ENCODE results near the gene GFOD1. TPM values are rescaled to one million over a fixed set of nuclear protein-coding genes. Genes with fewer than 3 reads are reported as not detected.

Gene GFOD1
- total and polyA plus RNA-seq, 10 of the 15 experiments (the other 5 are each of a cell fraction or from before 2014, with no cell fraction given) = 6.5 to 41.4 (median 16.0) TPM

DNA sequence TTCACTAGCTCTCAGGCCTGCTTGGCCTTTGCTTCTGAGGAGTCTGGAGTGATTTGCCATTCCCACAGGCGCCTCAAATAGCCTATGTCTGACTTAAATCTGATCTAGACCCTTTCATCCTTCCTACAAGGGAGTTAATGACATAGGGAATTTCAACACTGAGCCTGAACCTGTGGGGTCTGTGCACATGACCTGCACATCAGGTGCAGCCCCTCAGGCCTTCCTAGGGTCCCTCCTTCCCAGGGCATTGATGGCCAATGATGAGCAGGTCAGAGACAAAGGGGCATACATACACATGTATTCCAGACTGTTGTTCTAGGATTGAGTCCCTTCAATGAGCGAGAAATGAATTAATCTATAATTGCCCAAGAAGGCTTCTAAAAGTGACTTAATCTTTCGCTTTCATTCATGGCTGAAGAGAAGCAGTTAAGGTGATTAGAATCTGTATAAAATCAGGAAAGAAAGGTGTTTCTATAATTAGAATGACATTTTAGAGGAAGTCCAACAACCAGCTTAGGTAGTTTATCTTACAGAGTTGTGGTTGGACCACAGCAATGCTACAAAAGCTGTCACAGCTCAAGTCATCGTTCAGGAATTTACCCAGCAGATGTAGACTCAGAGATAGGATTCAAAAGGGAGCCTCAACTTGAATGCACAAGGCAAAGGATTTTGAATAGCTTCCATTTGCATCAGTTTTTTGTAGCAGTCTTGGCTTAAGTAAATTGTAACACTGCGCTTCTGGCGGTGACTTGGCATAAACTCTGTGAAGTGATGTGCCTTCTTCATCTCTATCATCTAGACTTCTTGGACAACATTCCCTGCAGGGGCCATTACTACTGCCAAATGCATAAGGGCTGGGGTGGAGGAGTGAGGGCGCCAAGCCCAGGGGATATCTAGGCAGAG lies 132.1 kb downstream of the GFOD1 start (continued):
- TF ChIP-seq, protein P1, sequence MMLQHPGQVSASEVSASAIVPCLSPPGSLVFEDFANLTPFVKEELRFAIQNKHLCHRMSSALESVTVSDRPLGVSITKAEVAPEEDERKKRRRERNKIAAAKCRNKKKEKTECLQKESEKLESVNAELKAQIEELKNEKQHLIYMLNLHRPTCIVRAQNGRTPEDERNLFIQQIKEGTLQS (IDR thresholded peaks at IDR 0.05; ENCODE audit: borderline replicate concordance, extremely low read depth, low read depth, low read length) = no peak
- TF ChIP-seq, protein P2, sequence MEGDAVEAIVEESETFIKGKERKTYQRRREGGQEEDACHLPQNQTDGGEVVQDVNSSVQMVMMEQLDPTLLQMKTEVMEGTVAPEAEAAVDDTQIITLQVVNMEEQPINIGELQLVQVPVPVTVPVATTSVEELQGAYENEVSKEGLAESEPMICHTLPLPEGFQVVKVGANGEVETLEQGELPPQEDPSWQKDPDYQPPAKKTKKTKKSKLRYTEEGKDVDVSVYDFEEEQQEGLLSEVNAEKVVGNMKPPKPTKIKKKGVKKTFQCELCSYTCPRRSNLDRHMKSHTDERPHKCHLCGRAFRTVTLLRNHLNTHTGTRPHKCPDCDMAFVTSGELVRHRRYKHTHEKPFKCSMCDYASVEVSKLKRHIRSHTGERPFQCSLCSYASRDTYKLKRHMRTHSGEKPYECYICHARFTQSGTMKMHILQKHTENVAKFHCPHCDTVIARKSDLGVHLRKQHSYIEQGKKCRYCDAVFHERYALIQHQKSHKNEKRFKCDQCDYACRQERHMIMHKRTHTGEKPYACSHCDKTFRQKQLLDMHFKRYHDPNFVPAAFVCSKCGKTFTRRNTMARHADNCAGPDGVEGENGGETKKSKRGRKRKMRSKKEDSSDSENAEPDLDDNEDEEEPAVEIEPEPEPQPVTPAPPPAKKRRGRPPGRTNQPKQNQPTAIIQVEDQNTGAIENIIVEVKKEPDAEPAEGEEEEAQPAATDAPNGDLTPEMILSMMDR (IDR thresholded peaks at IDR 0.05 in 2 of 3, conservative IDR thresholded peaks at IDR 0.05 in 1 of 3; ENCODE audit: control insufficient read depth in 2 of 3, extremely low read depth in 1 of 3, insufficient read depth in 1 of 3, low read depth in 3 of 3, low read length in 3 of 3) = no peak
- TF ChIP-seq ZNF217 (IDR thresholded peaks at IDR 0.05) (no peak), CREB1 (IDR thresholded peaks at IDR 0.05; ENCODE audit: low read depth) (peak; percentile 32; the same call in 1 of the 2 replicates), SIX5 (IDR thresholded peaks at IDR 0.05; ENCODE audit: low read depth, low read length, severe bottlenecking) (no peak), BCL11A (IDR thresholded peaks at IDR 0.05; ENCODE audit: low read depth, low read length) (peak; percentile 42; the same call in 1 of the 2 replicates), RUNX3 (IDR thresholded peaks at IDR 0.05; ENCODE audit: low read length) (peak; percentile 95), JUND (IDR thresholded peaks at IDR 0.05; ENCODE audit: low read depth, low read length) (no peak), TBL1XR1 (IDR thresholded peaks at IDR 0.05; ENCODE audit: low read depth, low read length) (no peak), YY1 (IDR thresholded peaks at IDR 0.05; ENCODE audit: low read depth, low read length) (0 out of 2 replicates have a peak, but pooled peaks have one; percentile 16), STAT1 (conservative IDR thresholded peaks at IDR 0.05) (no peak), FOXM1 (IDR thresholded peaks at IDR 0.05; ENCODE audit: low read depth, low read length) (no peak), KDM1A (IDR thresholded peaks at IDR 0.05; ENCODE audit: borderline replicate concordance) (no peak), JUNB (IDR thresholded peaks at IDR 0.05) (peak; percentile 27; the same call in 1 of the 2 replicates), POLR2AphosphoS2 (IDR thresholded peaks at IDR 0.05; ENCODE audit: low read depth, low read length) (no peak), RBBP5 (conservative IDR thresholded peaks at IDR 0.05) (no peak), POU2F2 (IDR thresholded peaks at IDR 0.05; ENCODE audit: borderline replicate concordance, low read depth, low read length) (no peak), ZNF384 (IDR thresholded peaks at IDR 0.05; ENCODE audit: borderline replicate concordance, low read depth, low read length) (no peak), TCF3 (IDR thresholded peaks at IDR 0.05; ENCODE audit: borderline replicate concordance, insufficient read depth, low read depth, low read length) (no peak), IRF4 (IDR thresholded peaks at IDR 0.05; ENCODE audit: low read depth, low read length) (no peak)
- TF ChIP-seq, protein P3, sequence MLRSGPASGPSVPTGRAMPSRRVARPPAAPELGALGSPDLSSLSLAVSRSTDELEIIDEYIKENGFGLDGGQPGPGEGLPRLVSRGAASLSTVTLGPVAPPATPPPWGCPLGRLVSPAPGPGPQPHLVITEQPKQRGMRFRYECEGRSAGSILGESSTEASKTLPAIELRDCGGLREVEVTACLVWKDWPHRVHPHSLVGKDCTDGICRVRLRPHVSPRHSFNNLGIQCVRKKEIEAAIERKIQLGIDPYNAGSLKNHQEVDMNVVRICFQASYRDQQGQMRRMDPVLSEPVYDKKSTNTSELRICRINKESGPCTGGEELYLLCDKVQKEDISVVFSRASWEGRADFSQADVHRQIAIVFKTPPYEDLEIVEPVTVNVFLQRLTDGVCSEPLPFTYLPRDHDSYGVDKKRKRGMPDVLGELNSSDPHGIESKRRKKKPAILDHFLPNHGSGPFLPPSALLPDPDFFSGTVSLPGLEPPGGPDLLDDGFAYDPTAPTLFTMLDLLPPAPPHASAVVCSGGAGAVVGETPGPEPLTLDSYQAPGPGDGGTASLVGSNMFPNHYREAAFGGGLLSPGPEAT (IDR thresholded peaks at IDR 0.05; ENCODE audit: low read depth) = 0 out of 2 replicates have a peak, but pooled peaks have one; percentile 39
- TF ChIP-seq, protein P4, sequence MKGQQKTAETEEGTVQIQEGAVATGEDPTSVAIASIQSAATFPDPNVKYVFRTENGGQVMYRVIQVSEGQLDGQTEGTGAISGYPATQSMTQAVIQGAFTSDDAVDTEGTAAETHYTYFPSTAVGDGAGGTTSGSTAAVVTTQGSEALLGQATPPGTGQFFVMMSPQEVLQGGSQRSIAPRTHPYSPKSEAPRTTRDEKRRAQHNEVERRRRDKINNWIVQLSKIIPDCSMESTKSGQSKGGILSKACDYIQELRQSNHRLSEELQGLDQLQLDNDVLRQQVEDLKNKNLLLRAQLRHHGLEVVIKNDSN (IDR thresholded peaks at IDR 0.05; ENCODE audit: borderline replicate concordance, extremely low read length, insufficient read depth, low read depth, low read length) = no peak

All from GM12878 (cell line).